Measurements from ENCODE around the gene SPOCD1. TPM values are rescaled to one million over a fixed set of nuclear protein-coding genes. Genes with fewer than 3 reads are reported as not detected.

Gene SPOCD1
- total and polyA plus RNA-seq, 2 of the 4 experiments (the other 2 are of a cell fraction): 59.7 to 132 TPM

DNA sequence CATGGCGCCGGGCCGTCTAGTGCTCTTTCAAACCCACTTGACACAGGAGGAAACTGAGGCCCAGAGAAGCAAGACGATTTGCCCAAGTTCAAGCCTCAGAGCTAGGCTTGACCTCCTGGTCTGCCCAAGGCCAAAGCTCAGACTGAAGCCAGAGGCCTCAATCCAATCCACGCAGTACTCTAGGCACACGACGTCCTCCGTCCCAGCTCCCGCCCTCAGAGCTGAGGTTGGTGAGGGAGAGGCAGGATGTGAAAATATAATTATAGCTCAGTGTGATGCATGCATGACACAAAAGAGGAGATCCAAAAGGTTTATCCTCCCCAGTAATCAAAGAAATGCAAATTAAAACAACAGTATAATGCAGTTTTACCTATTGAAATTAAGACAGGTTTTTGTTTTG is 36.1 kb downstream of the SPOCD1 start:
- Histone ChIP-seq H4K91ac (ENCODE audit: insufficient read depth, low read depth, low read length) (no peak overlapping the region), H2AK9ac (replicated peaks; ENCODE audit: low read depth, low read length, poor library complexity) (no peak overlapping the region), H3K9me3 (ENCODE audit: control insufficient read depth, insufficient read depth, low read length) (peaks cover 2% of the 10 kb centered on the region; the same call in 1 of the 2 replicates), H2BK15ac (ENCODE audit: low read depth, low read length) (no peak overlapping the region), H3K27ac (ENCODE audit: insufficient read depth, low read length) (no peak overlapping the region), H3K4ac (ENCODE audit: low read depth, low read length) (no peak overlapping the region), H2AK5ac (ENCODE audit: low read depth, low read length) (no peak overlapping the region), H3K4me2 (ENCODE audit: low read depth, low read length) (no peak overlapping the region), H3K23ac (ENCODE audit: low read depth, low read length) (no peak overlapping the region), H3K4me3 (ENCODE audit: insufficient read depth, low read depth, low read length) (no peak overlapping the region), H3K9me1 (ENCODE audit: insufficient read depth, low read length) (peaks cover 3% of the 10 kb centered on the region; the same call in 1 of the 2 replicates), H3K36me3 (ENCODE audit: control insufficient read depth, insufficient read depth, low read length) (no peaks in the 10 kb centered on the region), H4K5ac (ENCODE audit: low read depth, low read length) (no peak overlapping the region), H3K27me3 (ENCODE audit: control insufficient read depth, insufficient read depth, low read length) (peaks cover 19% of the 10 kb centered on the region), H3K18ac (ENCODE audit: low read depth, low read length) (no peak overlapping the region), H4K8ac (ENCODE audit: low read depth in 2 of 2, low read length in 2 of 2) (no peak overlapping the region), H3K9ac (ENCODE audit: low read depth, low read length) (no peak overlapping the region), H3K14ac (replicated peaks; ENCODE audit: low read depth, low read length) (no peak overlapping the region), H3K79me1 (ENCODE audit: low read depth in 1 of 2, low read length in 2 of 2) (no peaks in the 10 kb centered on the region), H2BK5ac (ENCODE audit: low read depth, low read length, poor library complexity, severe bottlenecking) (no peak overlapping the region), H3K4me1 (ENCODE audit: control insufficient read depth, insufficient read depth, low read length) (peaks cover 10% of the 10 kb centered on the region), H2BK20ac (ENCODE audit: low read depth, low read length) (no peak overlapping the region), H4K20me1 (ENCODE audit: insufficient read depth, low read length) (no peaks in the 10 kb centered on the region), H2BK120ac (ENCODE audit: low read depth, low read length) (no peak overlapping the region), H3K56ac (ENCODE audit: extremely low read depth, insufficient read depth, low read length) (no peak overlapping the region), H2AFZ (replicated peaks; ENCODE audit: low read length, poor library complexity) (no peak overlapping the region)
- DNase-seq (no peak), ATAC-seq (ENCODE audit: low read depth) (no peak)
- dilution Hi-C loops (cut with HindIII; ENCODE audit: low sequenced_read_pairs, unreplicated experiment) (no loop called here), intact Hi-C loops (cut with micrococcal nuclease) (no loop called here), in situ Hi-C loops (cut with MboI; ENCODE audit: low sequenced_read_pairs) (loop anchor here (5.0 kb wide), 1 partner anchor 52 kb away; no protein-coding TSS in a partner anchor)
- CTCF ChIA-PET: no interaction called here
- TF ChIP-seq MXI1 (IDR thresholded peaks at IDR 0.05; ENCODE audit: borderline replicate concordance, low read depth, low read length): no peak
- TF ChIP-seq, protein P1, sequence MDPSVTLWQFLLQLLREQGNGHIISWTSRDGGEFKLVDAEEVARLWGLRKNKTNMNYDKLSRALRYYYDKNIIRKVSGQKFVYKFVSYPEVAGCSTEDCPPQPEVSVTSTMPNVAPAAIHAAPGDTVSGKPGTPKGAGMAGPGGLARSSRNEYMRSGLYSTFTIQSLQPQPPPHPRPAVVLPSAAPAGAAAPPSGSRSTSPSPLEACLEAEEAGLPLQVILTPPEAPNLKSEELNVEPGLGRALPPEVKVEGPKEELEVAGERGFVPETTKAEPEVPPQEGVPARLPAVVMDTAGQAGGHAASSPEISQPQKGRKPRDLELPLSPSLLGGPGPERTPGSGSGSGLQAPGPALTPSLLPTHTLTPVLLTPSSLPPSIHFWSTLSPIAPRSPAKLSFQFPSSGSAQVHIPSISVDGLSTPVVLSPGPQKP (IDR thresholded peaks at IDR 0.05; ENCODE audit: borderline replicate concordance, low read depth, low read length): no peak
- TF ChIP-seq RAD21 (IDR thresholded peaks at IDR 0.05; ENCODE audit: low read length): no peak
- TF ChIP-seq CEBPB (IDR thresholded peaks at IDR 0.05; ENCODE audit: low read depth, low read length): no peak
- no peak for TF ChIP-seq RCOR1 (IDR thresholded peaks at IDR 0.05; ENCODE audit: insufficient replicate concordance, low read length)
- TF ChIP-seq MAZ (IDR thresholded peaks at IDR 0.05; ENCODE audit: borderline replicate concordance, low read depth, low read length): no peak
- no peak for TF ChIP-seq CHD1 (IDR thresholded peaks at IDR 0.05; ENCODE audit: low read depth, low read length)
- no peak for TF ChIP-seq MAFK (IDR thresholded peaks at IDR 0.05; ENCODE audit: low read depth, low read length)
- no peak for TF ChIP-seq BHLHE40 (IDR thresholded peaks at IDR 0.05; ENCODE audit: low read depth, low read length)
- TF ChIP-seq CTCF (conservative IDR thresholded peaks at IDR 0.05; ENCODE audit: low read depth, low read length): no peak
- no peak for TF ChIP-seq NFE2L2 (IDR thresholded peaks at IDR 0.05; ENCODE audit: low read depth, low read length)
- TF ChIP-seq POLR2A (IDR thresholded peaks at IDR 0.05; ENCODE audit: low read depth, low read length): no peak
- TF ChIP-seq, protein P2, sequence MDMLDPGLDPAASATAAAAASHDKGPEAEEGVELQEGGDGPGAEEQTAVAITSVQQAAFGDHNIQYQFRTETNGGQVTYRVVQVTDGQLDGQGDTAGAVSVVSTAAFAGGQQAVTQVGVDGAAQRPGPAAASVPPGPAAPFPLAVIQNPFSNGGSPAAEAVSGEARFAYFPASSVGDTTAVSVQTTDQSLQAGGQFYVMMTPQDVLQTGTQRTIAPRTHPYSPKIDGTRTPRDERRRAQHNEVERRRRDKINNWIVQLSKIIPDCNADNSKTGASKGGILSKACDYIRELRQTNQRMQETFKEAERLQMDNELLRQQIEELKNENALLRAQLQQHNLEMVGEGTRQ (IDR thresholded peaks at IDR 0.05; ENCODE audit: low read depth, low read length): no peak
- no peak for TF ChIP-seq RFX5 (IDR thresholded peaks at IDR 0.05; ENCODE audit: low read depth, low read length)
- TF ChIP-seq FOS (IDR thresholded peaks at IDR 0.05; ENCODE audit: low read depth, low read length): no peak
- no peak for TF ChIP-seq SMC3 (IDR thresholded peaks at IDR 0.05; ENCODE audit: low read depth, low read length)
- POLR2A ChIA-PET (ENCODE audit: unreplicated experiment): no interaction called here
- BruUV-seq (replicated peaks): no TSS peak
- 89% methylated on average over 4 of the region's 9 CpGs; no CpG with 5 or more reads in 1 of the 2 experiments for WGBS, 2 experiments (ENCODE audit: extremely low coverage in 2 of 2, insufficient read length in 1 of 2)
